Measurements from ENCODE around the gene RAB25. TPM values are rescaled to one million over a fixed set of nuclear protein-coding genes. Genes with fewer than 3 reads are reported as not detected.

RAB25 gene
- total RNA-seq, 1 donor from 2014 or later: 3.1 TPM

DNA sequence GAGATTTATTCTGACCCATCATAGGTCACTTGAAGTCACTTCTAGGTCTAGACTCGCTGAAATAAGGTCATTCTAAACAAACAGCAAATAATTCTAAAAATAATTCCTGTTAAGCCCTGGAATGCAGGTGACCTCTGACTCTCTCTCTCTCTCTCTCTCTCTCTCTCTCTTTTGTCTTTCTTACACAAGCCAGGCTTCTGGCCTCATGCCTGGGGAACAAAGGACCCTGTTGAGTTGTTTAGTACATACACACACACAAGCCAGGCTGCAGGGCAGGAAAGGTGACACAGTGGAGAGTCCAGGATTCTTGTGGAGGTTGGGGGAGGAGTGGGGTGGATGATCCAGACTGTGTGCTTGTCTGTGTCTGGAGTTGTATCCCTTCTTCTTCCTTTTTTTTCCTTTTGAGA, 25.3 kb downstream of the RAB25 start:
- Mint-ChIP-seq H3K27ac (ENCODE audit: unreplicated experiment) (peak overlapping the region; percentile 98), H3K4me3 (ENCODE audit: unreplicated experiment) (peak overlapping the region; percentile 72), H3K36me3 (ENCODE audit: low read depth, unreplicated experiment) (peaks cover 6% of the 10 kb centered on the region), H3K9me3 (ENCODE audit: unreplicated experiment) (no peaks in the 10 kb centered on the region), H3K4me1 (ENCODE audit: low read depth, unreplicated experiment) (peaks cover 38% of the 10 kb centered on the region), H3K27me3 (ENCODE audit: low read depth, unreplicated experiment) (no peaks in the 10 kb centered on the region)
- Histone ChIP-seq H3K4me3 (ENCODE audit: insufficient read depth, low read depth, low read length) (no peak overlapping the region), H3K36me3 (ENCODE audit: insufficient read depth, low read length) (no peaks in the 10 kb centered on the region), H3K27ac (ENCODE audit: low read depth, low read length) (no peak overlapping the region), H3K79me2 (ENCODE audit: insufficient read depth, low read length) (peaks cover 48% of the 10 kb centered on the region), H3K4me1 (ENCODE audit: insufficient read depth, low read length) (peaks cover 17% of the 10 kb centered on the region), H3K4me2 (ENCODE audit: low read length) (peak overlapping the region; percentile 51), H2AFZ (ENCODE audit: low read depth, low read length) (no peak overlapping the region), H3K9ac (ENCODE audit: low read length) (peak overlapping the region; percentile 6), H3K27me3 (ENCODE audit: insufficient read depth, low read length) (no peaks in the 10 kb centered on the region), H4K20me1 (ENCODE audit: insufficient read depth, low read length) (peaks cover 47% of the 10 kb centered on the region), H3K9me3 (ENCODE audit: insufficient read depth, low read depth, low read length) (no peaks in the 10 kb centered on the region)
- FAIRE-seq: no peak
- DNase-seq (ENCODE audit: low read depth): peak; percentile 64
- TF ChIP-seq EZH2 (IDR thresholded peaks at IDR 0.05; ENCODE audit: insufficient read depth, low read length): no peak
- TF ChIP-seq, protein P1, sequence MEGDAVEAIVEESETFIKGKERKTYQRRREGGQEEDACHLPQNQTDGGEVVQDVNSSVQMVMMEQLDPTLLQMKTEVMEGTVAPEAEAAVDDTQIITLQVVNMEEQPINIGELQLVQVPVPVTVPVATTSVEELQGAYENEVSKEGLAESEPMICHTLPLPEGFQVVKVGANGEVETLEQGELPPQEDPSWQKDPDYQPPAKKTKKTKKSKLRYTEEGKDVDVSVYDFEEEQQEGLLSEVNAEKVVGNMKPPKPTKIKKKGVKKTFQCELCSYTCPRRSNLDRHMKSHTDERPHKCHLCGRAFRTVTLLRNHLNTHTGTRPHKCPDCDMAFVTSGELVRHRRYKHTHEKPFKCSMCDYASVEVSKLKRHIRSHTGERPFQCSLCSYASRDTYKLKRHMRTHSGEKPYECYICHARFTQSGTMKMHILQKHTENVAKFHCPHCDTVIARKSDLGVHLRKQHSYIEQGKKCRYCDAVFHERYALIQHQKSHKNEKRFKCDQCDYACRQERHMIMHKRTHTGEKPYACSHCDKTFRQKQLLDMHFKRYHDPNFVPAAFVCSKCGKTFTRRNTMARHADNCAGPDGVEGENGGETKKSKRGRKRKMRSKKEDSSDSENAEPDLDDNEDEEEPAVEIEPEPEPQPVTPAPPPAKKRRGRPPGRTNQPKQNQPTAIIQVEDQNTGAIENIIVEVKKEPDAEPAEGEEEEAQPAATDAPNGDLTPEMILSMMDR (IDR thresholded peaks at IDR 0.05; ENCODE audit: insufficient read depth, low read depth, low read length): no peak

DNA sequence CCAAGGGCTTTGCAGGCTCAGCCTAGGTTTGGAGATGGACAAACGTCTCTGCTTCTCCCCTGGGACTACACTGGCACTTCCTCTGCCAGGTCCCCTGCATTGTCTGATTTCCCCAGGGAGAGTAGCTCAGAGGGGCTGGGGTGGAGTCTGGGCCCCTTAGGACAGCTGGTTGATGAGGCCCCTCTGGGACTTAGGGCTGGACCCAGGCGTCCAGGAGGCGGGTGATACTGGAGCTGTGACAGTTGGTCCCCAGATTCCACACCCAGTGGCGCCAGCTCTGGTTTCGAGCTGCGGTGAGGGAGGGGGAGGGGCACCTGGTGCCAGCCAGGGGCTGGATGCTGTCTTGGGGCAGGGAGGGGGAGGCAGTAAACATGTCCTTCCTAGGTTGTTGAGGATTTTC, 28.7 kb downstream of the RAB25 start:
- no peak overlapping the region for H3K4me3 ChIP-seq (ENCODE audit: insufficient read depth, low read depth, low read length)
- H3K4me3 Mint-ChIP-seq (ENCODE audit: unreplicated experiment): no peak overlapping the region
- H4K20me1 ChIP-seq (ENCODE audit: insufficient read depth, low read length): peaks cover 42% of the 10 kb centered on the region
- no peak overlapping the region for H3K4me2 ChIP-seq (ENCODE audit: low read length)
- H3K27ac ChIP-seq (ENCODE audit: low read depth, low read length): no peak overlapping the region
- no peaks in the 10 kb centered on the region for H3K27me3 Mint-ChIP-seq (ENCODE audit: low read depth, unreplicated experiment)
- TF ChIP-seq, protein P1 (IDR thresholded peaks at IDR 0.05; ENCODE audit: insufficient read depth, low read depth, low read length): no peak
- TF ChIP-seq EZH2 (IDR thresholded peaks at IDR 0.05; ENCODE audit: insufficient read depth, low read length): no peak
- H3K4me1 ChIP-seq (ENCODE audit: insufficient read depth, low read length): peaks cover 8% of the 10 kb centered on the region
- H3K36me3 ChIP-seq (ENCODE audit: insufficient read depth, low read length): no peaks in the 10 kb centered on the region
- no peaks in the 10 kb centered on the region for H3K9me3 Mint-ChIP-seq (ENCODE audit: unreplicated experiment)
- H3K27ac Mint-ChIP-seq (ENCODE audit: unreplicated experiment): peak overlapping the region; percentile 7
- DNase-seq (ENCODE audit: low read depth): no peak
- no peak overlapping the region for H2AFZ ChIP-seq (ENCODE audit: low read depth, low read length)
- peaks cover 29% of the 10 kb centered on the region for H3K4me1 Mint-ChIP-seq (ENCODE audit: low read depth, unreplicated experiment)
- H3K79me2 ChIP-seq (ENCODE audit: insufficient read depth, low read length): peaks cover 26% of the 10 kb centered on the region
- H3K9me3 ChIP-seq (ENCODE audit: insufficient read depth, low read depth, low read length): no peaks in the 10 kb centered on the region
- H3K9ac ChIP-seq (ENCODE audit: low read length): no peak overlapping the region
- FAIRE-seq: no peak
- no peaks in the 10 kb centered on the region for H3K27me3 ChIP-seq (ENCODE audit: insufficient read depth, low read length)
- peaks cover 15% of the 10 kb centered on the region for H3K36me3 Mint-ChIP-seq (ENCODE audit: low read depth, unreplicated experiment)

DNA sequence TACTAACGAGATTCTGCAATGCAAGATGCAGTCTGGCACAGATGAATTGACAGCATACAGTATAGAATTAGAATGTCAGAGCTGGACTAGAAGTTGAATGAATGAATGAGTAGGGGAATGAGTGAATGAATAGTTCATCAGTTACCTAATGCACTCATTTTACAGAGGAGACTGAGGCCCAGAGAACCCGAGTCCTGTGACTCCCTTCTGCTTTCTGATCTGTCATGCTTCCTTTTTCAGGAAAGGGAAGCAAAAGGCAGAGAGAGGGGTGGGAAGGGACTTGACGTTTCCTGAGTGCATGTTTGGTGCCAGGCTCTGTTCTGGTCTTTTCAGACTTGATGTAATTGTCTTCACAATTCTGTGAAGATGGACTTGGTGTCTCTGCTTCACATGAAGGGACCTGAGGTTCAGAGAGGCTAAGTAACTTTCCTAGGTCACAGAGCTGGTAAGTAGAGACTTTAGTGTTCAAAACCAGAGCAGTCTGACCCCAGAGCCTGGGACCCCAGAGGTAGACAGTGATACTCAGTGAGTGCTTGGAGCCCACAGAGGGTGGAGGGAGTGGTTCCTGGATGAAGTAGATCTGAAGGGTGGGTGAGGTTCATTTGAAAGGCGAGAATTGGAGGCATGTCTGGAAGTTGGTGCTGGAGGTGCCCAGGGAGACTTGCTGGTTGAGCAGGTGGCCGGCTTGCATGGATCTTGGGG, 29.3 kb downstream of the RAB25 start:
- H3K9me3 ChIP-seq (ENCODE audit: insufficient read depth, low read depth, low read length): no peaks in the 10 kb centered on the region
- no peak for TF ChIP-seq EZH2 (IDR thresholded peaks at IDR 0.05; ENCODE audit: insufficient read depth, low read length)
- TF ChIP-seq, protein P1 (IDR thresholded peaks at IDR 0.05; ENCODE audit: insufficient read depth, low read depth, low read length): no peak
- H3K27me3 ChIP-seq (ENCODE audit: insufficient read depth, low read length): no peaks in the 10 kb centered on the region
- peaks cover 8% of the 10 kb centered on the region for H3K4me1 ChIP-seq (ENCODE audit: insufficient read depth, low read length)
- FAIRE-seq (no peak), DNase-seq (ENCODE audit: low read depth) (no peak)
- H3K27me3 Mint-ChIP-seq (ENCODE audit: low read depth, unreplicated experiment): no peaks in the 10 kb centered on the region
- H4K20me1 ChIP-seq (ENCODE audit: insufficient read depth, low read length): peaks cover 36% of the 10 kb centered on the region
- no peaks in the 10 kb centered on the region for H3K36me3 ChIP-seq (ENCODE audit: insufficient read depth, low read length)
- peaks cover 20% of the 10 kb centered on the region for H3K79me2 ChIP-seq (ENCODE audit: insufficient read depth, low read length)
- H3K27ac Mint-ChIP-seq (ENCODE audit: unreplicated experiment): peak overlapping the region; percentile 44
- H2AFZ ChIP-seq (ENCODE audit: low read depth, low read length): no peak overlapping the region
- no peak overlapping the region for H3K9ac ChIP-seq (ENCODE audit: low read length)
- H3K4me2 ChIP-seq (ENCODE audit: low read length): no peak overlapping the region
- H3K4me3 ChIP-seq (ENCODE audit: insufficient read depth, low read depth, low read length): no peak overlapping the region
- H3K4me3 Mint-ChIP-seq (ENCODE audit: unreplicated experiment): peak overlapping the region; percentile 55
- H3K9me3 Mint-ChIP-seq (ENCODE audit: unreplicated experiment): no peaks in the 10 kb centered on the region
- peaks cover 25% of the 10 kb centered on the region for H3K4me1 Mint-ChIP-seq (ENCODE audit: low read depth, unreplicated experiment)
- no peak overlapping the region for H3K27ac ChIP-seq (ENCODE audit: low read depth, low read length)
- H3K36me3 Mint-ChIP-seq (ENCODE audit: low read depth, unreplicated experiment): peaks cover 17% of the 10 kb centered on the region

All from astrocyte (in vitro differentiated cells and primary cell).